Neural cell (in vitro differentiated cells): ENCODE data around the gene NUDT19. TPM values are rescaled to one million over a fixed set of nuclear protein-coding genes. Genes with fewer than 3 reads are reported as not detected.

ENCODE experiments used
- H2AFZ ChIP-seq: fragments of 200-600, 300-800 bp; sonication (generic), shearing (Covaris generic); 2 replicates; pipeline ENCODE4 v1.6.0; 2014; ENCODE audit warnings: low read depth, mild to moderate bottlenecking, antibody characterized with exemption, low read length, moderate library complexity
- H3F3A ChIP-seq: fragments of 200-600 bp; shearing (Covaris generic); 2 replicates; pipeline ENCODE4 v1.6.1; 2016; ENCODE audit warnings: mild to moderate bottlenecking, moderate library complexity, mixed read lengths, antibody characterized with exemption, low read length; ENCODE audit not compliant: insufficient read depth, poor library complexity, severe bottlenecking
- H3K27ac ChIP-seq: fragments of 200-600, 300-800 bp; sonication (generic), shearing (Covaris generic); 2 replicates; pipeline ENCODE4 v1.5.1; 2014; ENCODE audit warnings: mild to moderate bottlenecking, low read length, moderate library complexity
- H3K27me3 ChIP-seq: fragments of 300-800, 200-600 bp; sonication (generic), shearing (Covaris generic); 2 replicates; pipeline ENCODE4 v1.6.0; 2014; ENCODE audit warnings: mild to moderate bottlenecking, low read depth, low read length, moderate library complexity; ENCODE audit not compliant: insufficient read depth
- H3K36me3 ChIP-seq: fragments of 300-800, 200-600 bp; sonication (generic), shearing (Covaris generic); 2 replicates; pipeline ENCODE4 v1.5.1; 2014; ENCODE audit warnings: mild to moderate bottlenecking, antibody characterized with exemption, low read length, moderate library complexity; ENCODE audit not compliant: insufficient read depth
- H3K4me2 ChIP-seq: fragments of 300-800, 200-600 bp; sonication (generic), shearing (Covaris generic); 2 replicates; pipeline ENCODE4 v1.6.0; 2014; ENCODE audit warnings: mild to moderate bottlenecking, low read length
- H3K4me3 ChIP-seq: fragments of 300-800, 200-600 bp; sonication (generic), shearing (Covaris generic); 2 replicates; pipeline ENCODE4 v1.5.1; 2014; ENCODE audit warnings: mild to moderate bottlenecking, low read length, moderate library complexity
- H3K79me2 ChIP-seq: fragments of 200-600 bp; shearing (Covaris generic); replicated peaks from 2 replicates; pipeline ENCODE4 v1.6.0; 2014; ENCODE audit warnings: mild to moderate bottlenecking, low read length, moderate library complexity; ENCODE audit not compliant: insufficient read depth
- H3K9ac ChIP-seq: fragments of 300-800, 200-600 bp; sonication (generic), shearing (Covaris generic); 2 replicates; pipeline ENCODE4 v1.6.1; 2016; ENCODE audit warnings: mild to moderate bottlenecking, low read length, mixed read lengths
- H3K9me2 ChIP-seq: fragments of 200-600 bp; shearing (Covaris generic); 2 replicates; pipeline ENCODE4 v1.6.1; 2016; ENCODE audit warnings: mild to moderate bottlenecking, low read length, mixed read lengths; ENCODE audit not compliant: insufficient read depth
- H3K9me3 ChIP-seq: fragments of 200-600, 300-800 bp; sonication (generic), shearing (Covaris generic); 2 replicates; pipeline ENCODE4 v1.6.1; 2016; ENCODE audit warnings: mild to moderate bottlenecking, mixed run types, low read length, moderate library complexity, mixed read lengths
- H4K20me1 ChIP-seq: fragments of 200-600 bp; shearing (Covaris generic); 2 replicates; pipeline ENCODE4 v1.6.1; 2016; ENCODE audit warnings: mild to moderate bottlenecking, mixed run types; ENCODE audit not compliant: insufficient read depth
- CTCF ChIP-seq: fragments of 450-650 bp; IDR thresholded peaks from 2 replicates; pipeline ENCODE4 v1.5.1; 2014; ENCODE audit warnings: antibody characterized with exemption, mild to moderate bottlenecking, moderate library complexity; ENCODE audit not compliant: poor library complexity, severe bottlenecking
- EP300 ChIP-seq: fragments of 450-650 bp; conservative IDR thresholded peaks from 2 replicates; pipeline ENCODE4 v1.6.1; 2014; ENCODE audit warnings: antibody characterized with exemption, mild to moderate bottlenecking, moderate library complexity; ENCODE audit not compliant: poor library complexity, severe bottlenecking
- EZH2 ChIP-seq: fragments of 200-600, 300-800 bp; shearing (Covaris generic), sonication (generic); IDR thresholded peaks from 2 replicates; pipeline ENCODE4 v1.6.1; 2014; ENCODE audit warnings: antibody characterized with exemption, low read length, borderline replicate concordance, mild to moderate bottlenecking; ENCODE audit not compliant: insufficient read depth, poor library complexity, severe bottlenecking
- MXI1 ChIP-seq: fragments of 450-650 bp; conservative IDR thresholded peaks from 2 replicates; pipeline ENCODE4 v1.6.1; 2014; ENCODE audit warnings: antibody characterized with exemption, mild to moderate bottlenecking; ENCODE audit not compliant: poor library complexity, severe bottlenecking
- POLR2AphosphoS5 ChIP-seq: IDR thresholded peaks from 2 replicates; pipeline ENCODE4 v1.6.1; 2012
- RAD21 ChIP-seq: fragments of 450-650 bp; conservative IDR thresholded peaks from 2 replicates; pipeline ENCODE4 v1.6.1; 2014; ENCODE audit warnings: antibody characterized with exemption, mild to moderate bottlenecking, moderate library complexity
- REST ChIP-seq: IDR thresholded peaks from 2 replicates; pipeline ENCODE4 v1.6.1; 2012; ENCODE audit warnings: borderline replicate concordance
- SMC3 ChIP-seq: fragments of 450-650 bp; conservative IDR thresholded peaks from 2 replicates; pipeline ENCODE4 v1.6.1; 2014; ENCODE audit warnings: antibody characterized with exemption, mild to moderate bottlenecking, moderate library complexity; ENCODE audit not compliant: poor library complexity
- TAF1 ChIP-seq: IDR thresholded peaks from 2 replicates; pipeline ENCODE4 v1.6.1; 2012; ENCODE audit warnings: low read depth
- polyA plus RNA-seq: library from polyadenylated mRNA; depleted of rRNA; stranded (reverse); fragments of >200 nt; gene quantifications from 2 replicates; pipeline ENCODE4 v1.2.3, GENCODE V29; 2014

The NUDT19 gene
- polyA plus RNA-seq, 1 donor from 2014 or later, result 1.2 TPM

GRCh38 chr19:32720936-32721250 lies 29.3 kb downstream of the NUDT19 start:
- Histone ChIP-seq H2AFZ (no peak overlapping the region), H3K27ac (no peak overlapping the region), H3K27me3 (no peaks in the 10 kb centered on the region), H3K4me3 (no peak overlapping the region), H4K20me1 (no peaks in the 10 kb centered on the region), H3K4me2 (no peak overlapping the region), H3K9me2 (no peaks in the 10 kb centered on the region), H3K79me2 (no peaks in the 10 kb centered on the region), H3K9me3 (no peaks in the 10 kb centered on the region), H3K36me3 (no peaks in the 10 kb centered on the region), H3F3A (no peaks in the 10 kb centered on the region), H3K9ac (no peak overlapping the region)
- TF ChIP-seq EP300 (no peak), EZH2 (no peak), TAF1 (no peak), CTCF (no peak), SMC3 (no peak)

GRCh38 chr19:32735936-32736335 lies 44.3 kb downstream of the NUDT19 start:
- H3K79me2 ChIP-seq, result no peaks in the 10 kb centered on the region
- no peaks in the 10 kb centered on the region for H4K20me1 ChIP-seq
- no peak overlapping the region for H3K9ac ChIP-seq
- H3K4me3 ChIP-seq, result no peak overlapping the region
- H3K27me3 ChIP-seq, result no peaks in the 10 kb centered on the region
- TF ChIP-seq TAF1 (no peak), EZH2 (no peak), RAD21 (no peak), POLR2AphosphoS5 (no peak), SMC3 (no peak), REST (no peak), MXI1 (no peak), CTCF (no peak), EP300 (no peak)
- H2AFZ ChIP-seq, result no peak overlapping the region
- H3F3A ChIP-seq, result no peaks in the 10 kb centered on the region
- no peak overlapping the region for H3K4me2 ChIP-seq
- no peaks in the 10 kb centered on the region for H3K9me3 ChIP-seq
- H3K36me3 ChIP-seq, result no peaks in the 10 kb centered on the region
- H3K9me2 ChIP-seq, result no peaks in the 10 kb centered on the region
- H3K27ac ChIP-seq, result no peak overlapping the region
